ENCODE results near the gene AXIN2. TPM values are rescaled to one million over a fixed set of nuclear protein-coding genes. Genes with fewer than 3 reads are reported as not detected.
A peak's percentile ranks its signal among the peaks of the same experiment; 100 is the strongest.

The AXIN2 gene
- total RNA-seq, 1 donor, result under 0.01 TPM

GRCh38 chr17:65556014-65556909 is 5.2 kb downstream of the AXIN2 start:
- DNase-seq (ENCODE audit: low read depth in 2 of 3, low spot score in 2 of 3), result peak; percentile 73 to 90 (median 81)

GRCh38 chr17:65554553-65555223 is 6.8 kb downstream of the AXIN2 start:
- no peak for DNase-seq (ENCODE audit: low read depth in 2 of 3, low spot score in 2 of 3)

- no peak for DNase-seq (ENCODE audit: low read depth in 2 of 3, low spot score in 2 of 3)
Measured at GRCh38 chr17:65553646-65554552, 7.5 kb downstream of the AXIN2 start.

GRCh38 chr17:65553009-65553645 is 8.3 kb downstream of the AXIN2 start:
- DNase-seq (ENCODE audit: low read depth in 2 of 3, low spot score in 2 of 3), result no peak

GRCh38 chr17:65552214-65552613 is 9.2 kb downstream of the AXIN2 start:
- no peak for DNase-seq (ENCODE audit: low read depth in 2 of 3, low spot score in 2 of 3)

GRCh38 chr17:65551267-65552040 is 10.0 kb downstream of the AXIN2 start:
- no peak for DNase-seq (ENCODE audit: low read depth in 2 of 3, low spot score in 2 of 3)

- no peak for DNase-seq (ENCODE audit: low read depth in 2 of 3, low spot score in 2 of 3)
Measured at GRCh38 chr17:65550758-65551157, 10.7 kb downstream of the AXIN2 start.

GRCh38 chr17:65550075-65550662 is 11.3 kb downstream of the AXIN2 start:
- DNase-seq (ENCODE audit: low read depth in 2 of 3, low spot score in 2 of 3), result no peak

- DNase-seq (ENCODE audit: low read depth in 2 of 3, low spot score in 2 of 3), result no peak
Measured at GRCh38 chr17:65548269-65548969, 13.0 kb downstream of the AXIN2 start.

- DNase-seq (ENCODE audit: low read depth in 2 of 3, low spot score in 2 of 3), result no peak
Measured at GRCh38 chr17:65547253-65547670, 14.2 kb downstream of the AXIN2 start.

GRCh38 chr17:65546579-65546978 is 14.9 kb downstream of the AXIN2 start:
- no peak for DNase-seq (ENCODE audit: low read depth in 2 of 3, low spot score in 2 of 3)

GRCh38 chr17:65545705-65546523 is 15.5 kb downstream of the AXIN2 start:
- no peak for DNase-seq (ENCODE audit: low read depth in 2 of 3, low spot score in 2 of 3)

- no peak for DNase-seq (ENCODE audit: low read depth in 2 of 3, low spot score in 2 of 3)
Measured at GRCh38 chr17:65544672-65545071, 16.8 kb downstream of the AXIN2 start.

GRCh38 chr17:65542610-65543009 is 18.8 kb downstream of the AXIN2 start:
- DNase-seq (ENCODE audit: low read depth in 2 of 3, low spot score in 2 of 3), result no peak

GRCh38 chr17:65542067-65542466 is 19.4 kb downstream of the AXIN2 start:
- no peak for DNase-seq (ENCODE audit: low read depth in 2 of 3, low spot score in 2 of 3)

GRCh38 chr17:65541453-65541852 is 20.0 kb downstream of the AXIN2 start:
- DNase-seq (ENCODE audit: low read depth in 2 of 3, low spot score in 2 of 3), result no peak

GRCh38 chr17:65539630-65540266 is 21.7 kb downstream of the AXIN2 start:
- no peak for DNase-seq (ENCODE audit: low read depth in 2 of 3, low spot score in 2 of 3)
